Posterior cingulate gyrus (tissue), 11 donors: ENCODE data around the gene FRMD4A.

Experiments
- DNase-seq, 10 donors: peaks; one replicate each; pipeline versions ENCODE4 v3.0.0 to v3.0.0-alpha.2; 2020 to 2021; ENCODE audit warnings: mixed read lengths in 3 of 10
- intact Hi-C: fragments of 100-400 bp; cut with DNase I; formaldehyde crosslinking; loops from one replicate; pipeline ENCODE4 v1.15.1; 2023

The FRMD4A gene

GRCh38 chr10:14025283-14026189 lies 305.2 kb downstream of the FRMD4A start:
- intact Hi-C loops, result no loop called here
- no peak for DNase-seq

GRCh38 chr10:14024329-14025202 lies 306.2 kb downstream of the FRMD4A start:
- intact Hi-C loops, result no loop called here
- DNase-seq, result peak in 1 of 10 donors; percentile 30

GRCh38 chr10:14023673-14024328 lies 306.9 kb downstream of the FRMD4A start:
- intact Hi-C loops, result no loop called here
- DNase-seq, result no peak

GRCh38 chr10:14022954-14023672 lies 307.6 kb downstream of the FRMD4A start:
- intact Hi-C loops, result no loop called here
- DNase-seq, result no peak

- no peak for DNase-seq
- intact Hi-C loops, result no loop called here
Observed at GRCh38 chr10:14022052-14022451, 308.7 kb downstream of the FRMD4A start.

- DNase-seq, result no peak
- intact Hi-C loops, result no loop called here
Observed at GRCh38 chr10:14020037-14020664, 310.6 kb downstream of the FRMD4A start.

GRCh38 chr10:14017467-14017866 lies 313.3 kb downstream of the FRMD4A start:
- intact Hi-C loops, result no loop called here
- no peak for DNase-seq

- DNase-seq, result no peak
- intact Hi-C loops, result no loop called here
Observed at GRCh38 chr10:14016931-14017333, 313.8 kb downstream of the FRMD4A start.

- intact Hi-C loops, result no loop called here
- no peak for DNase-seq
Observed at GRCh38 chr10:14016011-14016536, 314.6 kb downstream of the FRMD4A start.

GRCh38 chr10:14014423-14014822 lies 316.3 kb downstream of the FRMD4A start:
- DNase-seq, result no peak
- intact Hi-C loops, result no loop called here

GRCh38 chr10:14010769-14011574 lies 319.8 kb downstream of the FRMD4A start:
- intact Hi-C loops, result no loop called here

GRCh38 chr10:14010101-14010558 lies 320.6 kb downstream of the FRMD4A start:
- intact Hi-C loops, result no loop called here
- DNase-seq, result no peak

More at GRCh38 chr10:14010769-14011574, 319.8 kb downstream of the FRMD4A start:
- no peak for DNase-seq

- intact Hi-C loops, result no loop called here
- no peak for DNase-seq
Observed at GRCh38 chr10:14009371-14010100, 321.2 kb downstream of the FRMD4A start.

- DNase-seq, result no peak
- intact Hi-C loops, result no loop called here
Observed at GRCh38 chr10:14008740-14009080, 322.0 kb downstream of the FRMD4A start.

- DNase-seq, result no peak
- intact Hi-C loops, result no loop called here
Observed at GRCh38 chr10:14004536-14004935, 326.2 kb downstream of the FRMD4A start.

GRCh38 chr10:14003517-14004184 lies 327.1 kb downstream of the FRMD4A start:
- intact Hi-C loops, result no loop called here

GRCh38 chr10:14001298-14002040 lies 329.3 kb downstream of the FRMD4A start:
- intact Hi-C loops, result no loop called here
- DNase-seq, result no peak

More at GRCh38 chr10:14003517-14004184, 327.1 kb downstream of the FRMD4A start:
- no peak for DNase-seq
